DMS114 treated with DMSO at 0.1 percent for 48 hours (cell line): ENCODE measurements around the gene NNAT.

Experiments used
- DNase-seq: peaks from one replicate; lab custom pipeline; 2025; ENCODE audit not compliant: unreplicated experiment; lab: John Stamatoyannopoulos, UW

NNAT gene

DNA sequence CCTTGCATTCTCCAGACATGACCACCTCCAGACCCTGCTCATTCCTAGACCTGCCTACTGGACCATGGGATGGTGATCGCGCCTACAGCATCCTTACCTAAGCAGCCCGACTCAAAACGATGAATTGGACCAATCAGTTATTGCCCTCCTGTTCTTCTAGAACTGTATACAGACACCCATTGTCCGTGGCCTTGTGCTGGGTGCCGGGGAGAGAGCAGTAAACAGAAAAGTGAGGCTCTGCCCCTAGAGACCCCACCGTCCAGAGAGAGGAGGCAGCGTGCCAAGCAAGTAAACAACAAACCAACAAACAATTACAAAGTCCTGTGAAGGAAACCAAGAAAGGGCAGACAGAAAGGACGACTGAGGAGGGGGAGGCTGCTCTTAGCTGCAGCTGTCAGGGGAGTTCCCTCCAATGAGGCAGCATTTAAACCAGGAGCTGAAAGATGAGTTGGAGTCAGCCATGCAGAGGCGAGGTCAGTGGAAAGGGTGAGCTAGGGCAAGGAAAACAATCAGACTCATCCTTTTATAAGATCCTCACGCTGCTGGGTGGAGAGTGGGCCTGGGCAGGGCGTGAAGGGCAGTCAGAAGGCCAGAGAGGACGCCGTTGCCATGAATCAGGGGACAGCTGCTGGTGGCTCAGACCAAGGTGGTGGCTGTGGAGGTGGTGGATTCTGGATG lies 44.2 kb downstream of the NNAT start:
- no peak for DNase-seq

DNA sequence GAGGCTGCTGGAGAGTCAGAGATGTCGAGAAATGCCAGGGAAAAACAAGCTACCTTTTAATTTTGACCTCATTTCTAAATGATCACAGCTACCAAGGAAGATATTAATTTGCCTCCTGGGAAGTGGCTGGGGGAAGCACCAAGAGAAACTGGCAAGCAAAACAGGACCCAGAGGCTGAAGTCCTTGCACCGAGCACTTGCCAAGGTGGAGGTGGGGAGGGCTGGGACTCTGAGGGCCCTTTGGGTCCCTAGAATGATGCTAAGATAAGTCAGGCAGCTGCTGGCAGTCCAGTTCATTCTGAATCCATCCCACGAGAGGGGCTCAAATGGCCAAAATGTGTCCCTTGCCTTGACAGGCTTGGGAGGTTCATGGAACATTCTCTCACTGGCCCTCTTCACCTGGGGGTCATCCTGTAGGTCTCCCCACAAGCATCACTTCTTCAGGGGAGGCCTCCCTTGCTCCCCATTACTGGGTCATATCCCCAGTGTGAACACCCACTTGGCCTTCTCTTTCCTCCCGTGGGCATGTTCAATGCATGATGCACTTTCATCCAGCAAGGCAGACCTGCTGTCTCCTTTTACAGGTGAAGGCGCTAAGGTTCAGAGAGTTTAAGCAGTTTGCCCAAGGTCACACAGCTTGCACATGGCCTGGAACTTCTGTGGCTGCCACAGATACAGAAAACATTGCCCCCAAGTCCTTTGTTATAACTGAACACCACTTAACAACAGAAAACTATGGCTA lies 45.7 kb downstream of the NNAT start:
- no peak for DNase-seq

- no peak for DNase-seq
Observed at GRCh38 chr20:37567331-37567665, 46.2 kb downstream of the NNAT start.

GRCh38 chr20:37567671-37568588 lies 46.9 kb downstream of the NNAT start:
- DNase-seq, result no peak

GRCh38 chr20:37570419-37570818 lies 49.4 kb downstream of the NNAT start:
- DNase-seq, result no peak

DNA sequence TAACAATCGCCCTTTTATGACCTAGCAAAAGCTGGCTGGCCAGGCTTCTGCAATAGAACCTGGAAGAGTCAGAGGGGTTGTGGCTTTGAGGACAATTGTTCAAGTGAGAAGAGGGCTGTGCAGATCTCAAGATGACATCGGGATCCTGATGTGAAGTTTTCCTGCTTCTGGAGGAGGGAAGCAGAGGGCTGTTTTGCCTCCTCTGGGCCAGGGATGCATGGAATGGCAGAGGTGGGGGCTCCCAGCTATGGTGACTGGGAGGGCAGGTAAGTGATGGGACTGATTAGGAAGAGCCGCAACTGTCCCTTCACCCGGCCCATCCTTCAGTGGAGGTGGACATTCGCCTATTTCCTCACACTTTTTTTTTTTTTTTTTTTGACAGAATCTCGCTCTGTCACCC lies 50.0 kb downstream of the NNAT start:
- DNase-seq, result no peak
